Endodermal cell (in vitro differentiated cells): ENCODE measurements around the gene RWDD1. TPM values are rescaled to one million over a fixed set of nuclear protein-coding genes. Genes with fewer than 3 reads are reported as not detected.

Experiments
- DNase-seq: peaks from one replicate; pipeline ENCODE4 v3.0.0-alpha.2; 2017
- H3K27ac ChIP-seq: 2 replicates; pipeline ENCODE4 v1.5.1; 2013; ENCODE audit warnings: mild to moderate bottlenecking, low read depth, low read length, moderate library complexity
- H3K27me3 ChIP-seq: 2 replicates; pipeline ENCODE4 v1.6.1; 2013; ENCODE audit warnings: mild to moderate bottlenecking, low read length, moderate library complexity; ENCODE audit not compliant: insufficient read depth, control insufficient read depth, poor library complexity, severe bottlenecking
- H3K36me3 ChIP-seq: 2 replicates; pipeline ENCODE4 v1.7.0; 2013; ENCODE audit warnings: mild to moderate bottlenecking, low read length, moderate library complexity; ENCODE audit not compliant: control insufficient read depth, insufficient read depth
- H3K4me1 ChIP-seq: one replicate; pipeline ENCODE4 v1.7.0; 2013; ENCODE audit warnings: low read length; ENCODE audit not compliant: control insufficient read depth, insufficient read depth
- H3K4me3 ChIP-seq: 2 replicates; pipeline ENCODE4 v1.5.1; 2013; ENCODE audit warnings: mild to moderate bottlenecking, low read length, moderate library complexity
- H3K9ac ChIP-seq: 2 replicates; pipeline ENCODE4 v1.6.1; 2013; ENCODE audit warnings: mild to moderate bottlenecking, low read length, moderate library complexity; ENCODE audit not compliant: poor library complexity, severe bottlenecking; ENCODE audit errors: extremely low read depth
- H3K9me3 ChIP-seq: 2 replicates; pipeline ENCODE4 v1.6.1; 2013; ENCODE audit warnings: mild to moderate bottlenecking, low read length, moderate library complexity; ENCODE audit not compliant: control insufficient read depth
- H3K27ac Mint-ChIP-seq: 2 replicates; pipeline ENCODE4 v1.8.0; 2020; ENCODE audit warnings: mixed read lengths
- H3K27me3 Mint-ChIP-seq: 2 replicates; pipeline ENCODE4 v1.8.0; 2021; ENCODE audit warnings: mild to moderate bottlenecking, mixed read lengths; ENCODE audit not compliant: insufficient read depth
- H3K36me3 Mint-ChIP-seq: 2 replicates; pipeline ENCODE4 v1.8.0; 2020; ENCODE audit warnings: low read depth, mixed read lengths
- H3K4me1 Mint-ChIP-seq: 2 replicates; pipeline ENCODE4 v1.8.0; 2020; ENCODE audit warnings: mixed read lengths
- H3K4me3 Mint-ChIP-seq: 2 replicates; pipeline ENCODE4 v1.8.0; 2020; ENCODE audit warnings: mild to moderate bottlenecking, moderate library complexity, mixed read lengths
- H3K9me3 Mint-ChIP-seq: 2 replicates; pipeline ENCODE4 v1.8.0; 2020; ENCODE audit warnings: mild to moderate bottlenecking, mixed read lengths
- WGBS, 2 experiments: methylation state at CpG; one replicate each; pipeline versions ENCODE4 v1.1.5 to v1.1.7; 2013; ENCODE audit warnings: missing lambda C conversion rate in 2 of 2, mixed read lengths in 1 of 2; ENCODE audit not compliant: insufficient coverage in 1 of 2, insufficient read length in 1 of 2; 5-methylcytosine and 5-hydroxymethylcytosine counted together
- total RNA-seq, 2 donors: library from RNA; stranded (reverse); fragmentation: NEBNext Ultra II Directional in 1 of 2; extraction: Animal tissue kit (Norgen Biotek cat#: 25700) in 1 of 2; gene quantifications; 2 replicates in 1 of 2; 3 replicates in 1 of 2; pipeline ENCODE4 v1.2.1, GENCODE V29; 2021
- TF ChIP-seq, protein P1 (sequence below): fragments of 200-600 bp; sonication (generic); conservative IDR thresholded peaks from 2 replicates; pipeline ENCODE4 v1.5.0; 2021; ENCODE audit warnings: antibody characterized with exemption, mild to moderate bottlenecking

Gene RWDD1
- total RNA-seq, 2 donors from 2014 or later = 35.5 to 35.8 TPM

- peaks cover 2% of the 10 kb centered on the region for H3K4me1 Mint-ChIP-seq
- no peak overlapping the region for H3K27ac Mint-ChIP-seq
- TF ChIP-seq, protein P1, sequence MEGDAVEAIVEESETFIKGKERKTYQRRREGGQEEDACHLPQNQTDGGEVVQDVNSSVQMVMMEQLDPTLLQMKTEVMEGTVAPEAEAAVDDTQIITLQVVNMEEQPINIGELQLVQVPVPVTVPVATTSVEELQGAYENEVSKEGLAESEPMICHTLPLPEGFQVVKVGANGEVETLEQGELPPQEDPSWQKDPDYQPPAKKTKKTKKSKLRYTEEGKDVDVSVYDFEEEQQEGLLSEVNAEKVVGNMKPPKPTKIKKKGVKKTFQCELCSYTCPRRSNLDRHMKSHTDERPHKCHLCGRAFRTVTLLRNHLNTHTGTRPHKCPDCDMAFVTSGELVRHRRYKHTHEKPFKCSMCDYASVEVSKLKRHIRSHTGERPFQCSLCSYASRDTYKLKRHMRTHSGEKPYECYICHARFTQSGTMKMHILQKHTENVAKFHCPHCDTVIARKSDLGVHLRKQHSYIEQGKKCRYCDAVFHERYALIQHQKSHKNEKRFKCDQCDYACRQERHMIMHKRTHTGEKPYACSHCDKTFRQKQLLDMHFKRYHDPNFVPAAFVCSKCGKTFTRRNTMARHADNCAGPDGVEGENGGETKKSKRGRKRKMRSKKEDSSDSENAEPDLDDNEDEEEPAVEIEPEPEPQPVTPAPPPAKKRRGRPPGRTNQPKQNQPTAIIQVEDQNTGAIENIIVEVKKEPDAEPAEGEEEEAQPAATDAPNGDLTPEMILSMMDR = no peak
- H3K9ac ChIP-seq = no peak overlapping the region
- H3K36me3 Mint-ChIP-seq = no peaks in the 10 kb centered on the region
- H3K9me3 ChIP-seq = no peaks in the 10 kb centered on the region
- H3K4me1 ChIP-seq = no peaks in the 10 kb centered on the region
- no peak overlapping the region for H3K4me3 ChIP-seq
- no peak for DNase-seq
- H3K9me3 Mint-ChIP-seq = no peaks in the 10 kb centered on the region
- no peaks in the 10 kb centered on the region for H3K36me3 ChIP-seq
- 87% methylated on average over 5 of the region's 5 CpGs; no CpG with 5 or more reads in 1 of the 2 experiments for WGBS, 2 experiments
- H3K27me3 ChIP-seq = no peaks in the 10 kb centered on the region
- H3K4me3 Mint-ChIP-seq = no peak overlapping the region
- no peak overlapping the region for H3K27ac ChIP-seq
- peaks cover 4% of the 10 kb centered on the region for H3K27me3 Mint-ChIP-seq
These were observed 14.4 kb upstream of the RWDD1 start for GRCh38 chr6:116556814-116557415.

- no peak overlapping the region for H3K27ac ChIP-seq
- H3K9me3 ChIP-seq = no peaks in the 10 kb centered on the region
- Mint-ChIP-seq H3K36me3 (no peaks in the 10 kb centered on the region), H3K4me3 (no peak overlapping the region), H3K27ac (no peak overlapping the region), H3K27me3 (peaks cover 4% of the 10 kb centered on the region), H3K9me3 (no peaks in the 10 kb centered on the region), H3K4me1 (peaks cover 3% of the 10 kb centered on the region)
- no peak overlapping the region for H3K4me3 ChIP-seq
- TF ChIP-seq, protein P1 = no peak
- no peaks in the 10 kb centered on the region for H3K27me3 ChIP-seq
- H3K4me1 ChIP-seq = peaks cover 2% of the 10 kb centered on the region
- no peak for DNase-seq
- no peak overlapping the region for H3K9ac ChIP-seq
- no peaks in the 10 kb centered on the region for H3K36me3 ChIP-seq
- 88 to 91% methylated on average over 3 to 5 of the region's 5 CpGs for WGBS, 2 experiments
These were observed 13.4 kb upstream of the RWDD1 start for GRCh38 chr6:116557893-116558292.

GRCh38 chr6:116560130-116560529 lies 11.2 kb upstream of the RWDD1 start:
- Mint-ChIP-seq H3K27ac (no peak overlapping the region), H3K4me3 (no peak overlapping the region), H3K27me3 (no peaks in the 10 kb centered on the region), H3K9me3 (no peaks in the 10 kb centered on the region), H3K4me1 (peaks cover 3% of the 10 kb centered on the region), H3K36me3 (no peaks in the 10 kb centered on the region)
- Histone ChIP-seq H3K27me3 (no peaks in the 10 kb centered on the region), H3K27ac (no peak overlapping the region), H3K9me3 (no peaks in the 10 kb centered on the region), H3K36me3 (no peaks in the 10 kb centered on the region), H3K4me1 (peaks cover 3% of the 10 kb centered on the region), H3K9ac (no peak overlapping the region), H3K4me3 (no peak overlapping the region)
- DNase-seq = no peak
- TF ChIP-seq, protein P1 = no peak
- WGBS, 2 experiments = 100% methylated on average over 2 of the region's 2 CpGs; no CpG with 5 or more reads in 1 of the 2 experiments
